GM23338 (cell line): ENCODE results near the gene CDC34. TPM values are rescaled to one million over a fixed set of nuclear protein-coding genes. Genes with fewer than 3 reads are reported as not detected.

Experiments used
- ATAC-seq: fragments of 200-7000 bp; cut with Tn5 transposase; 3 replicates; pipeline ENCODE4 v1.9.1; 2020
- DNase-seq: peaks from one replicate; pipeline ENCODE4 v3.0.0-alpha.2; 2015; ENCODE audit warnings: low spot score
- H2AFZ ChIP-seq: fragments of 200-600 bp; sonication (generic); 2 replicates; pipeline ENCODE4 v1.8.0; 2016; ENCODE audit warnings: antibody characterized with exemption, mild to moderate bottlenecking, moderate library complexity
- H3F3A ChIP-seq: fragments of 200-600 bp; sonication (generic); replicated peaks from 2 replicates; pipeline ENCODE4 v1.8.0; 2017; ENCODE audit warnings: antibody characterized with exemption, mixed run types, low read depth
- H3K27ac ChIP-seq: fragments of 200-600 bp; sonication (generic); 2 replicates; pipeline ENCODE4 v1.6.1; 2016; ENCODE audit warnings: low read depth
- H3K27me3 ChIP-seq: fragments of 200-600 bp; sonication (generic); 2 replicates; pipeline ENCODE4 v1.8.0; 2016; ENCODE audit warnings: mild to moderate bottlenecking, mixed run types, moderate library complexity; ENCODE audit not compliant: insufficient read depth
- H3K36me3 ChIP-seq: fragments of 200-600 bp; sonication (generic); 2 replicates; pipeline ENCODE4 v1.8.0; 2016; ENCODE audit warnings: mild to moderate bottlenecking; ENCODE audit not compliant: insufficient read depth
- H3K4me1 ChIP-seq: fragments of 200-600 bp; sonication (generic); 2 replicates; pipeline ENCODE4 v1.8.0; 2016; ENCODE audit warnings: mild to moderate bottlenecking, moderate library complexity; ENCODE audit not compliant: insufficient read depth
- H3K4me2 ChIP-seq: fragments of 200-600 bp; sonication (generic); 2 replicates; pipeline ENCODE4 v1.7.1; 2017; ENCODE audit warnings: mixed run types
- H3K4me3 ChIP-seq: fragments of 200-600 bp; sonication (generic); 2 replicates; pipeline ENCODE4 v1.6.1; 2016; ENCODE audit warnings: mixed run types
- H3K79me2 ChIP-seq: fragments of 200-600 bp; sonication (generic); replicated peaks from 2 replicates; pipeline ENCODE4 v1.8.0; 2017; ENCODE audit warnings: mild to moderate bottlenecking; ENCODE audit not compliant: insufficient read depth
- H3K9me2 ChIP-seq: fragments of 200-600 bp; sonication (generic); 2 replicates; pipeline ENCODE4 v1.8.0; 2017; ENCODE audit not compliant: insufficient read depth
- H4K20me1 ChIP-seq: fragments of 200-600 bp; sonication (generic); replicated peaks from 2 replicates; pipeline ENCODE4 v1.8.0; 2017; ENCODE audit warnings: mild to moderate bottlenecking; ENCODE audit not compliant: insufficient read depth
- H3K27ac Mint-ChIP-seq: 2 replicates; pipeline ENCODE4 v1.8.0; 2020; ENCODE audit warnings: inconsistent platforms, mild to moderate bottlenecking, moderate library complexity, mixed read lengths
- H3K27me3 Mint-ChIP-seq: 3 replicates; pipeline ENCODE4 v1.8.0; 2022; ENCODE audit warnings: low read depth, mild to moderate bottlenecking, moderate library complexity, mixed read lengths, inconsistent platforms; ENCODE audit not compliant: insufficient read depth, poor library complexity
- H3K36me3 Mint-ChIP-seq: 3 replicates; pipeline ENCODE4 v1.8.0; 2021; ENCODE audit warnings: low read depth, mild to moderate bottlenecking, inconsistent platforms, moderate library complexity, mixed read lengths
- H3K4me1 Mint-ChIP-seq: 3 replicates; pipeline ENCODE4 v1.8.0; 2020; ENCODE audit warnings: mild to moderate bottlenecking, inconsistent platforms, mixed read lengths
- H3K4me3 Mint-ChIP-seq: 3 replicates; pipeline ENCODE4 v1.8.0; 2021; ENCODE audit warnings: moderate library complexity, mild to moderate bottlenecking, inconsistent platforms, mixed read lengths
- H3K9me3 Mint-ChIP-seq: 3 replicates; pipeline ENCODE4 v1.8.0; 2020; ENCODE audit warnings: moderate library complexity, mild to moderate bottlenecking, inconsistent platforms, mixed read lengths
- CREB1 ChIP-seq: fragments of 250-450 bp; sonication (Bioruptor Pico); IDR thresholded peaks from 2 replicates; pipeline ENCODE4 v1.5.0; 2020; ENCODE audit warnings: low read depth, mild to moderate bottlenecking, moderate library complexity
- EZH2 ChIP-seq: fragments of 200-600 bp; sonication (generic); IDR thresholded peaks from one replicate; pipeline ENCODE4 v1.8.0; 2017; ENCODE audit warnings: antibody characterized with exemption, mild to moderate bottlenecking, low read depth; ENCODE audit not compliant: unreplicated experiment
- EZH2phosphoT487 ChIP-seq: fragments of 200-600 bp; sonication (generic); IDR thresholded peaks from one replicate; pipeline ENCODE4 v1.8.1; 2018; ENCODE audit warnings: antibody characterized with exemption; ENCODE audit not compliant: unreplicated experiment
- JUNB ChIP-seq: IDR thresholded peaks from one replicate; pipeline ENCODE4 v1.6.1; 2016; ENCODE audit warnings: antibody characterized with exemption; ENCODE audit not compliant: unreplicated experiment
- NANOG ChIP-seq: IDR thresholded peaks from 2 replicates; pipeline ENCODE4 v1.6.1; 2016; ENCODE audit warnings: antibody characterized with exemption, borderline replicate concordance
- POLR2AphosphoS5 ChIP-seq: IDR thresholded peaks from 2 replicates; pipeline ENCODE4 v1.6.1; 2016; ENCODE audit warnings: antibody characterized with exemption, low read depth
- STAT1 ChIP-seq: IDR thresholded peaks from one replicate; pipeline ENCODE4 v1.6.1; 2016; ENCODE audit warnings: antibody characterized with exemption; ENCODE audit not compliant: unreplicated experiment
- ZNF114 ChIP-seq: fragments of 250-450 bp; sonication (Bioruptor Pico); IDR thresholded peaks from 2 replicates; pipeline ENCODE4 v1.5.0; 2020; ENCODE audit warnings: mild to moderate bottlenecking, moderate library complexity
- ZNF331 ChIP-seq: fragments of 250-450 bp; sonication (Bioruptor Pico); IDR thresholded peaks from 2 replicates; pipeline ENCODE4 v1.5.0; 2020; ENCODE audit warnings: low read depth, mild to moderate bottlenecking, moderate library complexity
- polyA plus RNA-seq: library from polyadenylated mRNA; unstranded; fragments of >200 nt; fragmentation: Nextera tagmentation; extraction: Ambion mirVana; gene quantifications from 2 replicates; pipeline ENCODE4 v1.2.1, GENCODE V29; 2016
- total RNA-seq: library from RNA; depleted of rRNA; stranded (reverse); fragments of >200 nt; shearing (Covaris generic); gene quantifications from 2 replicates; pipeline ENCODE4 v1.2.3, GENCODE V29; 2014
- TF ChIP-seq, protein P1 (sequence below), 2 experiments: fragments of 200-600 bp in 1 of 2; sonication (generic) in 1 of 2; conservative IDR thresholded peaks; 2 replicates each; pipeline versions ENCODE4 v1.5.1 to v1.6.1; 2016 to 2017; ENCODE audit warnings: antibody characterized with exemption in 2 of 2, low read depth in 2 of 2, mild to moderate bottlenecking in 2 of 2, moderate library complexity in 1 of 2
- TF ChIP-seq, protein P2 (sequence below): IDR thresholded peaks from one replicate; pipeline ENCODE4 v1.6.1; 2018; ENCODE audit warnings: antibody characterized with exemption; ENCODE audit not compliant: unreplicated experiment
- TF ChIP-seq, protein P3 (sequence below): fragments of 250-450 bp; sonication (Bioruptor Pico); IDR thresholded peaks from 2 replicates; pipeline ENCODE4 v1.5.0; 2020; ENCODE audit warnings: mild to moderate bottlenecking, moderate library complexity
- TF ChIP-seq, protein P4 (sequence below): IDR thresholded peaks from 2 replicates; pipeline ENCODE4 v1.6.1; 2016; ENCODE audit warnings: antibody characterized with exemption

The CDC34 gene
- total and polyA plus RNA-seq, 2 experiments from 2014 or later: 114 to 148 TPM

DNA sequence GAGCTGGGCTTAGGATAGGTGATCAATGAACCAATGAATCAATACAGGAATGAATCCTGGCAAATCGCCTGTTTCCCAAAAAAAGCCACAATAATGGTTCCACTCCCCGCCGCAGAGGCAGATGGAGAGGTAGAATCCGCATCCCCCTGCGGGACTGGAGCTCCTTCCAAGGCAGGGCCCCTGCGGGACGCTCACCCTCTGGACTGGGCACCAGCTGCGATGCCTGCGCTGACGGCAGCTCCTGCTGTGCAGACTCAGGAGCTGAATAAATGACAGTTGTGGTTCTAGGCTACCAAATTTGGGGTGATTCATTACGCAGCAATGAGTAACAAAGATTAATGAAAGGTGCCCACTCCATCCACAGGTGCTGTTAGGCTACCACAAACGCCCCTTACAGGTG lies 8.8 kb upstream of the CDC34 start:
- H3K79me2 ChIP-seq: no peaks in the 10 kb centered on the region
- H3K4me3 ChIP-seq: no peak overlapping the region
- 0 out of 2 replicates have a peak, but pooled peaks cover 3% of the 10 kb centered on the region for H3F3A ChIP-seq
- no peak overlapping the region for H3K4me2 ChIP-seq
- H3K4me1 ChIP-seq: no peaks in the 10 kb centered on the region
- no peak overlapping the region for H2AFZ ChIP-seq
- peaks cover 17% of the 10 kb centered on the region for H3K27me3 Mint-ChIP-seq
- no peak for TF ChIP-seq ZNF114 (CRISPR knock-in tag)
- TF ChIP-seq, protein P1, sequence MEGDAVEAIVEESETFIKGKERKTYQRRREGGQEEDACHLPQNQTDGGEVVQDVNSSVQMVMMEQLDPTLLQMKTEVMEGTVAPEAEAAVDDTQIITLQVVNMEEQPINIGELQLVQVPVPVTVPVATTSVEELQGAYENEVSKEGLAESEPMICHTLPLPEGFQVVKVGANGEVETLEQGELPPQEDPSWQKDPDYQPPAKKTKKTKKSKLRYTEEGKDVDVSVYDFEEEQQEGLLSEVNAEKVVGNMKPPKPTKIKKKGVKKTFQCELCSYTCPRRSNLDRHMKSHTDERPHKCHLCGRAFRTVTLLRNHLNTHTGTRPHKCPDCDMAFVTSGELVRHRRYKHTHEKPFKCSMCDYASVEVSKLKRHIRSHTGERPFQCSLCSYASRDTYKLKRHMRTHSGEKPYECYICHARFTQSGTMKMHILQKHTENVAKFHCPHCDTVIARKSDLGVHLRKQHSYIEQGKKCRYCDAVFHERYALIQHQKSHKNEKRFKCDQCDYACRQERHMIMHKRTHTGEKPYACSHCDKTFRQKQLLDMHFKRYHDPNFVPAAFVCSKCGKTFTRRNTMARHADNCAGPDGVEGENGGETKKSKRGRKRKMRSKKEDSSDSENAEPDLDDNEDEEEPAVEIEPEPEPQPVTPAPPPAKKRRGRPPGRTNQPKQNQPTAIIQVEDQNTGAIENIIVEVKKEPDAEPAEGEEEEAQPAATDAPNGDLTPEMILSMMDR (conservative IDR thresholded peaks at IDR 0.05; ENCODE audit: low read depth in 2 of 2): no peak
- no peak for TF ChIP-seq STAT1
- TF ChIP-seq ZNF331: no peak
- TF ChIP-seq, protein P2, sequence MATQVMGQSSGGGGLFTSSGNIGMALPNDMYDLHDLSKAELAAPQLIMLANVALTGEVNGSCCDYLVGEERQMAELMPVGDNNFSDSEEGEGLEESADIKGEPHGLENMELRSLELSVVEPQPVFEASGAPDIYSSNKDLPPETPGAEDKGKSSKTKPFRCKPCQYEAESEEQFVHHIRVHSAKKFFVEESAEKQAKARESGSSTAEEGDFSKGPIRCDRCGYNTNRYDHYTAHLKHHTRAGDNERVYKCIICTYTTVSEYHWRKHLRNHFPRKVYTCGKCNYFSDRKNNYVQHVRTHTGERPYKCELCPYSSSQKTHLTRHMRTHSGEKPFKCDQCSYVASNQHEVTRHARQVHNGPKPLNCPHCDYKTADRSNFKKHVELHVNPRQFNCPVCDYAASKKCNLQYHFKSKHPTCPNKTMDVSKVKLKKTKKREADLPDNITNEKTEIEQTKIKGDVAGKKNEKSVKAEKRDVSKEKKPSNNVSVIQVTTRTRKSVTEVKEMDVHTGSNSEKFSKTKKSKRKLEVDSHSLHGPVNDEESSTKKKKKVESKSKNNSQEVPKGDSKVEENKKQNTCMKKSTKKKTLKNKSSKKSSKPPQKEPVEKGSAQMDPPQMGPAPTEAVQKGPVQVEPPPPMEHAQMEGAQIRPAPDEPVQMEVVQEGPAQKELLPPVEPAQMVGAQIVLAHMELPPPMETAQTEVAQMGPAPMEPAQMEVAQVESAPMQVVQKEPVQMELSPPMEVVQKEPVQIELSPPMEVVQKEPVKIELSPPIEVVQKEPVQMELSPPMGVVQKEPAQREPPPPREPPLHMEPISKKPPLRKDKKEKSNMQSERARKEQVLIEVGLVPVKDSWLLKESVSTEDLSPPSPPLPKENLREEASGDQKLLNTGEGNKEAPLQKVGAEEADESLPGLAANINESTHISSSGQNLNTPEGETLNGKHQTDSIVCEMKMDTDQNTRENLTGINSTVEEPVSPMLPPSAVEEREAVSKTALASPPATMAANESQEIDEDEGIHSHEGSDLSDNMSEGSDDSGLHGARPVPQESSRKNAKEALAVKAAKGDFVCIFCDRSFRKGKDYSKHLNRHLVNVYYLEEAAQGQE: no peak
- TF ChIP-seq, protein P3, sequence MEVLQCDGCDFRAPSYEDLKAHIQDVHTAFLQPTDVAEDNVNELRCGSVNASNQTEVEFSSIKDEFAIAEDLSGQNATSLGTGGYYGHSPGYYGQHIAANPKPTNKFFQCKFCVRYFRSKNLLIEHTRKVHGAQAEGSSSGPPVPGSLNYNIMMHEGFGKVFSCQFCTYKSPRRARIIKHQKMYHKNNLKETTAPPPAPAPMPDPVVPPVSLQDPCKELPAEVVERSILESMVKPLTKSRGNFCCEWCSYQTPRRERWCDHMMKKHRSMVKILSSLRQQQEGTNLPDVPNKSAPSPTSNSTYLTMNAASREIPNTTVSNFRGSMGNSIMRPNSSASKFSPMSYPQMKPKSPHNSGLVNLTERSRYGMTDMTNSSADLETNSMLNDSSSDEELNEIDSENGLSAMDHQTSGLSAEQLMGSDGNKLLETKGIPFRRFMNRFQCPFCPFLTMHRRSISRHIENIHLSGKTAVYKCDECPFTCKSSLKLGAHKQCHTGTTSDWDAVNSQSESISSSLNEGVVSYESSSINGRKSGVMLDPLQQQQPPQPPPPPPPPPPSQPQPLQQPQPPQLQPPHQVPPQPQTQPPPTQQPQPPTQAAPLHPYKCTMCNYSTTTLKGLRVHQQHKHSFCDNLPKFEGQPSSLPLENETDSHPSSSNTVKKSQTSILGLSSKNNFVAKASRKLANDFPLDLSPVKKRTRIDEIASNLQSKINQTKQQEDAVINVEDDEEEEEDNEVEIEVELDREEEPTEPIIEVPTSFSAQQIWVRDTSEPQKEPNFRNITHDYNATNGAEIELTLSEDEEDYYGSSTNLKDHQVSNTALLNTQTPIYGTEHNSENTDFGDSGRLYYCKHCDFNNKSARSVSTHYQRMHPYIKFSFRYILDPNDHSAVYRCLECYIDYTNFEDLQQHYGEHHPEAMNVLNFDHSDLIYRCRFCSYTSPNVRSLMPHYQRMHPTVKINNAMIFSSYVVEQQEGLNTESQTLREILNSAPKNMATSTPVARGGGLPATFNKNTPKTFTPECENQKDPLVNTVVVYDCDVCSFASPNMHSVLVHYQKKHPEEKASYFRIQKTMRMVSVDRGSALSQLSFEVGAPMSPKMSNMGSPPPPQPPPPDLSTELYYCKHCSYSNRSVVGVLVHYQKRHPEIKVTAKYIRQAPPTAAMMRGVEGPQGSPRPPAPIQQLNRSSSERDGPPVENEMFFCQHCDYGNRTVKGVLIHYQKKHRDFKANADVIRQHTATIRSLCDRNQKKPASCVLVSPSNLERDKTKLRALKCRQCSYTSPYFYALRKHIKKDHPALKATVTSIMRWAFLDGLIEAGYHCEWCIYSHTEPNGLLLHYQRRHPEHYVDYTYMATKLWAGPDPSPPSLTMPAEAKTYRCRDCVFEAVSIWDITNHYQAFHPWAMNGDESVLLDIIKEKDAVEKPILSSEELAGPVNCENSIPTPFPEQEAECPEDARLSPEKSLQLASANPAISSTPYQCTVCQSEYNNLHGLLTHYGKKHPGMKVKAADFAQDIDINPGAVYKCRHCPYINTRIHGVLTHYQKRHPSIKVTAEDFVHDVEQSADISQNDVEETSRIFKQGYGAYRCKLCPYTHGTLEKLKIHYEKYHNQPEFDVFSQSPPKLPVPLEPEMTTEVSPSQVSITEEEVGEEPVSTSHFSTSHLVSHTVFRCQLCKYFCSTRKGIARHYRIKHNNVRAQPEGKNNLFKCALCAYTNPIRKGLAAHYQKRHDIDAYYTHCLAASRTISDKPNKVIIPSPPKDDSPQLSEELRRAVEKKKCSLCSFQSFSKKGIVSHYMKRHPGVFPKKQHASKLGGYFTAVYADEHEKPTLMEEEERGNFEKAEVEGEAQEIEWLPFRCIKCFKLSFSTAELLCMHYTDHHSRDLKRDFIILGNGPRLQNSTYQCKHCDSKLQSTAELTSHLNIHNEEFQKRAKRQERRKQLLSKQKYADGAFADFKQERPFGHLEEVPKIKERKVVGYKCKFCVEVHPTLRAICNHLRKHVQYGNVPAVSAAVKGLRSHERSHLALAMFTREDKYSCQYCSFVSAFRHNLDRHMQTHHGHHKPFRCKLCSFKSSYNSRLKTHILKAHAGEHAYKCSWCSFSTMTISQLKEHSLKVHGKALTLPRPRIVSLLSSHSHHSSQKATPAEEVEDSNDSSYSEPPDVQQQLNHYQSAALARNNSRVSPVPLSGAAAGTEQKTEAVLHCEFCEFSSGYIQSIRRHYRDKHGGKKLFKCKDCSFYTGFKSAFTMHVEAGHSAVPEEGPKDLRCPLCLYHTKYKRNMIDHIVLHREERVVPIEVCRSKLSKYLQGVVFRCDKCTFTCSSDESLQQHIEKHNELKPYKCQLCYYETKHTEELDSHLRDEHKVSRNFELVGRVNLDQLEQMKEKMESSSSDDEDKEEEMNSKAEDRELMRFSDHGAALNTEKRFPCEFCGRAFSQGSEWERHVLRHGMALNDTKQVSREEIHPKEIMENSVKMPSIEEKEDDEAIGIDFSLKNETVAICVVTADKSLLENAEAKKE (CRISPR knock-in tag): no peak
- no peak for TF ChIP-seq CREB1
- no peak for TF ChIP-seq NANOG
- no peak for TF ChIP-seq EZH2
- no peak for TF ChIP-seq JUNB
- TF ChIP-seq EZH2phosphoT487: no peak
- no peak for TF ChIP-seq POLR2AphosphoS5
- TF ChIP-seq, protein P4, sequence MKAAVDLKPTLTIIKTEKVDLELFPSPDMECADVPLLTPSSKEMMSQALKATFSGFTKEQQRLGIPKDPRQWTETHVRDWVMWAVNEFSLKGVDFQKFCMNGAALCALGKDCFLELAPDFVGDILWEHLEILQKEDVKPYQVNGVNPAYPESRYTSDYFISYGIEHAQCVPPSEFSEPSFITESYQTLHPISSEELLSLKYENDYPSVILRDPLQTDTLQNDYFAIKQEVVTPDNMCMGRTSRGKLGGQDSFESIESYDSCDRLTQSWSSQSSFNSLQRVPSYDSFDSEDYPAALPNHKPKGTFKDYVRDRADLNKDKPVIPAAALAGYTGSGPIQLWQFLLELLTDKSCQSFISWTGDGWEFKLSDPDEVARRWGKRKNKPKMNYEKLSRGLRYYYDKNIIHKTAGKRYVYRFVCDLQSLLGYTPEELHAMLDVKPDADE: no peak
- H3K4me1 Mint-ChIP-seq: peaks cover 3% of the 10 kb centered on the region
- peaks cover 24% of the 10 kb centered on the region for H3K9me3 Mint-ChIP-seq
- DNase-seq: no peak
- H3K27ac ChIP-seq: no peak overlapping the region
- no peaks in the 10 kb centered on the region for H3K9me2 ChIP-seq
- ATAC-seq: no peak
- no peaks in the 10 kb centered on the region for H3K36me3 ChIP-seq
- no peaks in the 10 kb centered on the region for H4K20me1 ChIP-seq
- H3K27ac Mint-ChIP-seq: no peak overlapping the region
- H3K4me3 Mint-ChIP-seq: no peak overlapping the region
- peaks cover 17% of the 10 kb centered on the region; the same call in 2 of the 3 replicates for H3K36me3 Mint-ChIP-seq
- H3K27me3 ChIP-seq: peaks cover 20% of the 10 kb centered on the region
